ENCODE results near the gene MCEMP1. TPM values are rescaled to one million over a fixed set of nuclear protein-coding genes. Genes with fewer than 3 reads are reported as not detected.

MCEMP1 gene
- total RNA-seq (2012; rRNA removed), result not detected in 2 replicates
- 0.15 TPM in 1 of 2 replicates, not detected in the other for polyA plus RNA-seq (2012; rRNA removed)
- polyA plus RNA-seq (2012; cell fraction: cytosol; rRNA removed), result not detected in 2 replicates
- polyA plus RNA-seq (2012; cell fraction: nucleus; rRNA removed; ENCODE audit: low replicate concordance), result not detected in 2 replicates
- Bru-seq, nascent RNA, result not detected
- BruChase-seq, experiment 1, labeled RNA remaining after a 6-hour chase, result not detected
- not detected for BruChase-seq, experiment 2, labeled RNA remaining after a 2-hour chase
- long read RNA-seq, result 0 reads

GRCh38 chr19:7676854-7677253 is at the start of gene MCEMP1:
TSS of gene MCEMP1 (plus strand) at chr19:7677090. CDS start at chr19:7677121, 31 bp downstream.
- Histone ChIP-seq H3K4me2 (ENCODE audit: low read depth, low read length) (no peak within 1 kb of the TSS), H4K91ac (ENCODE audit: insufficient read depth, low read depth, low read length) (no peak within 1 kb of the TSS), H3K4me1 (ENCODE audit: control insufficient read depth, insufficient read depth, low read length) (peaks cover 2% of the 10 kb centered on the region; the same call in 1 of the 2 replicates), H3K9me1 (ENCODE audit: insufficient read depth, low read length) (peaks cover 3% of the 10 kb centered on the region), H3K4ac (ENCODE audit: low read depth, low read length) (no peak within 1 kb of the TSS), H2AK5ac (ENCODE audit: low read depth, low read length) (no peak within 1 kb of the TSS), H3K23ac (ENCODE audit: low read depth, low read length) (no peak within 1 kb of the TSS), H2AK9ac (replicated peaks; ENCODE audit: low read depth, low read length, poor library complexity) (peak within 1 kb of the TSS; percentile 37), H2AFZ (replicated peaks; ENCODE audit: low read length, poor library complexity) (peak within 1 kb of the TSS; percentile 63), H2BK15ac (ENCODE audit: low read depth, low read length) (no peak within 1 kb of the TSS), H2BK120ac (ENCODE audit: low read depth, low read length) (no peak within 1 kb of the TSS), H3K18ac (ENCODE audit: low read depth, low read length) (no peak within 1 kb of the TSS), H4K8ac (ENCODE audit: low read depth in 2 of 2, low read length in 2 of 2) (no peak within 1 kb of the TSS), H3K36me3 (ENCODE audit: control insufficient read depth, insufficient read depth, low read length) (no peaks in the 10 kb centered on the region), H2BK5ac (ENCODE audit: low read depth, low read length, poor library complexity, severe bottlenecking) (no peak within 1 kb of the TSS), H4K20me1 (ENCODE audit: insufficient read depth, low read length) (peaks cover 2% of the 10 kb centered on the region; the same call in 1 of the 2 replicates), H3K27me3 (ENCODE audit: control insufficient read depth, insufficient read depth, low read length) (peaks cover 19% of the 10 kb centered on the region), H3K56ac (ENCODE audit: extremely low read depth, insufficient read depth, low read length) (no peak within 1 kb of the TSS), H3K14ac (replicated peaks; ENCODE audit: low read depth, low read length) (no peak within 1 kb of the TSS), H4K5ac (ENCODE audit: low read depth, low read length) (no peak within 1 kb of the TSS), H3K9ac (ENCODE audit: low read depth, low read length) (no peak within 1 kb of the TSS), H3K27ac (ENCODE audit: insufficient read depth, low read length) (no peak within 1 kb of the TSS), H3K79me1 (ENCODE audit: low read depth in 1 of 2, low read length in 2 of 2) (peaks cover 0 to 11% of the 10 kb centered on the region in 2 experiments; a peak in 3 of 4 replicates), H3K4me3 (ENCODE audit: insufficient read depth, low read depth, low read length) (no peak within 1 kb of the TSS), H2BK20ac (ENCODE audit: low read depth, low read length) (no peak within 1 kb of the TSS), H3K9me3 (ENCODE audit: control insufficient read depth, insufficient read depth, low read length) (peaks cover 4% of the 10 kb centered on the region; the same call in 1 of the 2 replicates)
- no CpG with 5 or more reads among the region's 10 CpGs for WGBS, 2 experiments (ENCODE audit: extremely low coverage in 2 of 2, insufficient read length in 1 of 2)
- no peak for DNase-seq
- in situ Hi-C loops (cut with MboI; ENCODE audit: low sequenced_read_pairs) (no loop called here), dilution Hi-C loops (cut with HindIII; ENCODE audit: low sequenced_read_pairs, unreplicated experiment) (no loop called here), intact Hi-C loops (cut with micrococcal nuclease) (no loop called here)
- BruUV-seq (replicated peaks), result no TSS peak
- CTCF ChIA-PET, result no interaction called here
- no peak for ATAC-seq (ENCODE audit: low read depth)
- POLR2A ChIA-PET (ENCODE audit: unreplicated experiment), result no interaction called here
- no peak for TF ChIP-seq FOS (IDR thresholded peaks at IDR 0.05; ENCODE audit: low read depth, low read length)
- TF ChIP-seq RFX5 (IDR thresholded peaks at IDR 0.05; ENCODE audit: low read depth, low read length), result no peak
- TF ChIP-seq POLR2A (IDR thresholded peaks at IDR 0.05; ENCODE audit: low read depth, low read length), result no peak

All from IMR-90 (cell line).